Measurements from ENCODE around the gene MT2A. TPM values are rescaled to one million over a fixed set of nuclear protein-coding genes. Genes with fewer than 3 reads are reported as not detected.

MT2A gene
- total and polyA plus RNA-seq, 2 of the 13 experiments (the other 11 are each of a cell fraction or from before 2014, with no cell fraction given) = 135 to 371 TPM

DNA sequence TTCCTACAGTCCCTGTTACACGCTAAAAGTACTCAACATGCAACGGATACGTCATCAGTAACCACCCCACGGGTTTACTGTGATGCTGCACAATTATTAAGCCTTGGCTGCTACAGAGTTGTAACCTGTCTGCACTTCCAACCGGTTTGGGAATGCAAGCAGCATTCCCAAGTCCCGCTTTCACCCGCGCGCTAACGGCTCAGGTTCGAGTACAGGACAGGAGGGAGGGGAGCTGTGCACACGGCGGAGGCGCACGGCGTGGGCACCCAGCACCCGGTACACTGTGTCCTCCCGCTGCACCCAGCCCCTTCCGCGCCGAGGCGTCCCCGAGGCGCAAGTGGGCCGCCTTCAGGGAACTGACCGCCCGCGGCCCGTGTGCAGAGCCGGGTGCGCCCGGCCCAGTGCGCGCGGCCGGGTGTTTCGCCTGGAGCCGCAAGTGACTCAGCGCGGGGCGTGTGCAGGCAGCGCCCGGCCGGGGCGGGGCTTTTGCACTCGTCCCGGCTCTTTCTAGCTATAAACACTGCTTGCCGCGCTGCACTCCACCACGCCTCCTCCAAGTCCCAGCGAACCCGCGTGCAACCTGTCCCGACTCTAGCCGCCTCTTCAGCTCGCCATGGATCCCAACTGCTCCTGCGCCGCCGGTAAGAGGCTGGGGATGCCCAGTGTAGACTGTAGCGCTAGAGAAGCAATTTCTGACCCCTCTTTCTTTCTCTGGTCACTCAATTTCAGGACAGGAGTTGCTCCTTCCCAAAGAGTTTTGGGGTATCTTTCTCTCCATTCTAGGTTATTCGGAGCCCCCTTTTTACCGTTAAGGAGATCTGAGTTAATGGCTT is at the start of gene MT2A (continued):
- TF ChIP-seq, protein P1, sequence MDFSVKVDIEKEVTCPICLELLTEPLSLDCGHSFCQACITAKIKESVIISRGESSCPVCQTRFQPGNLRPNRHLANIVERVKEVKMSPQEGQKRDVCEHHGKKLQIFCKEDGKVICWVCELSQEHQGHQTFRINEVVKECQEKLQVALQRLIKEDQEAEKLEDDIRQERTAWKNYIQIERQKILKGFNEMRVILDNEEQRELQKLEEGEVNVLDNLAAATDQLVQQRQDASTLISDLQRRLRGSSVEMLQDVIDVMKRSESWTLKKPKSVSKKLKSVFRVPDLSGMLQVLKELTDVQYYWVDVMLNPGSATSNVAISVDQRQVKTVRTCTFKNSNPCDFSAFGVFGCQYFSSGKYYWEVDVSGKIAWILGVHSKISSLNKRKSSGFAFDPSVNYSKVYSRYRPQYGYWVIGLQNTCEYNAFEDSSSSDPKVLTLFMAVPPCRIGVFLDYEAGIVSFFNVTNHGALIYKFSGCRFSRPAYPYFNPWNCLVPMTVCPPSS (IDR thresholded peaks at IDR 0.05) = no peak
- TF ChIP-seq ZC3H13 (CRISPR knock-in tag; IDR thresholded peaks at IDR 0.05) (peak; percentile 87), PAWR (CRISPR knock-in tag; IDR thresholded peaks at IDR 0.05; ENCODE audit: borderline replicate concordance) (no peak), FOXC1 (CRISPR knock-in tag; IDR thresholded peaks at IDR 0.05; ENCODE audit: borderline replicate concordance) (peak; percentile 56; the same call in 1 of the 2 replicates), SUZ12 (IDR thresholded peaks at IDR 0.05; ENCODE audit: low read depth, low read length) (no peak), DNMT3B (CRISPR knock-in tag; conservative IDR thresholded peaks at IDR 0.05) (no peak), BHLHE40 (IDR thresholded peaks at IDR 0.05; ENCODE audit: low read length) (peak; percentile 69; the same call in 1 of the 2 replicates), SALL2 (CRISPR knock-in tag; IDR thresholded peaks at IDR 0.05) (peak; percentile 96), TBX2 (CRISPR knock-in tag; IDR thresholded peaks at IDR 0.05; ENCODE audit: borderline replicate concordance) (peak; percentile 91), ZNF543 (CRISPR knock-in tag; IDR thresholded peaks at IDR 0.05) (no peak)
- TF ChIP-seq, protein P2, sequence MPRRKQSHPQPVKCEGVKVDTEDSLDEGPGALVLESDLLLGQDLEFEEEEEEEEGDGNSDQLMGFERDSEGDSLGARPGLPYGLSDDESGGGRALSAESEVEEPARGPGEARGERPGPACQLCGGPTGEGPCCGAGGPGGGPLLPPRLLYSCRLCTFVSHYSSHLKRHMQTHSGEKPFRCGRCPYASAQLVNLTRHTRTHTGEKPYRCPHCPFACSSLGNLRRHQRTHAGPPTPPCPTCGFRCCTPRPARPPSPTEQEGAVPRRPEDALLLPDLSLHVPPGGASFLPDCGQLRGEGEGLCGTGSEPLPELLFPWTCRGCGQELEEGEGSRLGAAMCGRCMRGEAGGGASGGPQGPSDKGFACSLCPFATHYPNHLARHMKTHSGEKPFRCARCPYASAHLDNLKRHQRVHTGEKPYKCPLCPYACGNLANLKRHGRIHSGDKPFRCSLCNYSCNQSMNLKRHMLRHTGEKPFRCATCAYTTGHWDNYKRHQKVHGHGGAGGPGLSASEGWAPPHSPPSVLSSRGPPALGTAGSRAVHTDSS (CRISPR knock-in tag; conservative IDR thresholded peaks at IDR 0.05) = no peak
- TF ChIP-seq, protein P3, sequence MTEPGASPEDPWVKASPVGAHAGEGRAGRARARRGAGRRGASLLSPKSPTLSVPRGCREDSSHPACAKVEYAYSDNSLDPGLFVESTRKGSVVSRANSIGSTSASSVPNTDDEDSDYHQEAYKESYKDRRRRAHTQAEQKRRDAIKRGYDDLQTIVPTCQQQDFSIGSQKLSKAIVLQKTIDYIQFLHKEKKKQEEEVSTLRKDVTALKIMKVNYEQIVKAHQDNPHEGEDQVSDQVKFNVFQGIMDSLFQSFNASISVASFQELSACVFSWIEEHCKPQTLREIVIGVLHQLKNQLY (CRISPR knock-in tag; IDR thresholded peaks at IDR 0.05) = 0 out of 2 replicates have a peak, but pooled peaks have one; percentile 32
- TF ChIP-seq, protein P4, sequence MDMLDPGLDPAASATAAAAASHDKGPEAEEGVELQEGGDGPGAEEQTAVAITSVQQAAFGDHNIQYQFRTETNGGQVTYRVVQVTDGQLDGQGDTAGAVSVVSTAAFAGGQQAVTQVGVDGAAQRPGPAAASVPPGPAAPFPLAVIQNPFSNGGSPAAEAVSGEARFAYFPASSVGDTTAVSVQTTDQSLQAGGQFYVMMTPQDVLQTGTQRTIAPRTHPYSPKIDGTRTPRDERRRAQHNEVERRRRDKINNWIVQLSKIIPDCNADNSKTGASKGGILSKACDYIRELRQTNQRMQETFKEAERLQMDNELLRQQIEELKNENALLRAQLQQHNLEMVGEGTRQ (IDR thresholded peaks at IDR 0.05; ENCODE audit: low read depth, low read length) = no peak
- TF ChIP-seq, protein P4 (CRISPR knock-in tag; IDR thresholded peaks at IDR 0.05; ENCODE audit: borderline replicate concordance) = no peak
- TF ChIP-seq, protein P5, sequence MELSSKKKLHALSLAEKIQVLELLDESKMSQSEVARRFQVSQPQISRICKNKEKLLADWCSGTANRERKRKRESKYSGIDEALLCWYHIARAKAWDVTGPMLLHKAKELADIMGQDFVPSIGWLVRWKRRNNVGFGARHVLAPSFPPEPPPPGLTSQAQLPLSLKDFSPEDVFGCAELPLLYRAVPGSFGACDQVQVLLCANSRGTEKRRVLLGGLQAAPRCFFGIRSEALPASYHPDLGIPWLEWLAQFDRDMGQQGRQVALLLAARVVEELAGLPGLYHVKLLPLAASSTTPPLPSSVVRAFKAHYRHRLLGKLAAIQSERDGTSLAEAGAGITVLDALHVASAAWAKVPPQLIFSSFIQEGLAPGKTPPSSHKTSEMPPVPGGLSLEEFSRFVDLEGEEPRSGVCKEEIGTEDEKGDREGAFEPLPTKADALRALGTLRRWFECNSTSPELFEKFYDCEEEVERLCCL (CRISPR knock-in tag; IDR thresholded peaks at IDR 0.05; ENCODE audit: borderline replicate concordance) = no peak
- TF ChIP-seq, protein P6, sequence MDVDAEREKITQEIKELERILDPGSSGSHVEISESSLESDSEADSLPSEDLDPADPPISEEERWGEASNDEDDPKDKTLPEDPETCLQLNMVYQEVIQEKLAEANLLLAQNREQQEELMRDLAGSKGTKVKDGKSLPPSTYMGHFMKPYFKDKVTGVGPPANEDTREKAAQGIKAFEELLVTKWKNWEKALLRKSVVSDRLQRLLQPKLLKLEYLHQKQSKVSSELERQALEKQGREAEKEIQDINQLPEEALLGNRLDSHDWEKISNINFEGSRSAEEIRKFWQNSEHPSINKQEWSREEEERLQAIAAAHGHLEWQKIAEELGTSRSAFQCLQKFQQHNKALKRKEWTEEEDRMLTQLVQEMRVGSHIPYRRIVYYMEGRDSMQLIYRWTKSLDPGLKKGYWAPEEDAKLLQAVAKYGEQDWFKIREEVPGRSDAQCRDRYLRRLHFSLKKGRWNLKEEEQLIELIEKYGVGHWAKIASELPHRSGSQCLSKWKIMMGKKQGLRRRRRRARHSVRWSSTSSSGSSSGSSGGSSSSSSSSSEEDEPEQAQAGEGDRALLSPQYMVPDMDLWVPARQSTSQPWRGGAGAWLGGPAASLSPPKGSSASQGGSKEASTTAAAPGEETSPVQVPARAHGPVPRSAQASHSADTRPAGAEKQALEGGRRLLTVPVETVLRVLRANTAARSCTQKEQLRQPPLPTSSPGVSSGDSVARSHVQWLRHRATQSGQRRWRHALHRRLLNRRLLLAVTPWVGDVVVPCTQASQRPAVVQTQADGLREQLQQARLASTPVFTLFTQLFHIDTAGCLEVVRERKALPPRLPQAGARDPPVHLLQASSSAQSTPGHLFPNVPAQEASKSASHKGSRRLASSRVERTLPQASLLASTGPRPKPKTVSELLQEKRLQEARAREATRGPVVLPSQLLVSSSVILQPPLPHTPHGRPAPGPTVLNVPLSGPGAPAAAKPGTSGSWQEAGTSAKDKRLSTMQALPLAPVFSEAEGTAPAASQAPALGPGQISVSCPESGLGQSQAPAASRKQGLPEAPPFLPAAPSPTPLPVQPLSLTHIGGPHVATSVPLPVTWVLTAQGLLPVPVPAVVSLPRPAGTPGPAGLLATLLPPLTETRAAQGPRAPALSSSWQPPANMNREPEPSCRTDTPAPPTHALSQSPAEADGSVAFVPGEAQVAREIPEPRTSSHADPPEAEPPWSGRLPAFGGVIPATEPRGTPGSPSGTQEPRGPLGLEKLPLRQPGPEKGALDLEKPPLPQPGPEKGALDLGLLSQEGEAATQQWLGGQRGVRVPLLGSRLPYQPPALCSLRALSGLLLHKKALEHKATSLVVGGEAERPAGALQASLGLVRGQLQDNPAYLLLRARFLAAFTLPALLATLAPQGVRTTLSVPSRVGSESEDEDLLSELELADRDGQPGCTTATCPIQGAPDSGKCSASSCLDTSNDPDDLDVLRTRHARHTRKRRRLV (CRISPR knock-in tag; IDR thresholded peaks at IDR 0.05) = no peak; the same call in 1 of the 2 replicates
